ENCODE measurements around the gene PHACTR2. TPM values are rescaled to one million over a fixed set of nuclear protein-coding genes. Genes with fewer than 3 reads are reported as not detected.
"Not testable (repeated sequence)": the region's sequence is repeated elsewhere in the genome, so short reads cannot be mapped to it uniquely, and the experiment has no call there.

Gene PHACTR2
- total and polyA plus RNA-seq, 8 donors: 3.0 to 126 (median 33.9) TPM

DNA sequence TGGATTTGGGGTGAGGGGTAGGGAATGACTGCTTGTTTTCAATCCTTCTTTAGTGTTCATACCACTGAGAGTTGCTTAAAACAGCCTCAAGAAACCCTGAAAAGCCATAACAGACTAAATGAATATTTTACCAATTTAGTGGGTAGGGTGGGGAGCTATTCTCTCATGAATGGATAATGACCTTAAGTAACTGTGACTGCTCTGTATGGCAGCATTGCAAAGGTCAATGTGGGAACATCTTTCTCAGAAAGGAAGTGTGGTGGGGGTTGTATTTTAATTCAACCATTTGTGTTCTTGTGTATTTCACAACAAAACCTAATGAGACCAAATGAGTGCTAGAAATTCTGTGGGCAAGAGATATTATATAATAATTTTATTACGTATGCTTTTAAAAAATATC is 55.7 kb downstream of the PHACTR2 start:
- 84 to 100% (median 93%) methylated on average over 1 of the region's 1 CpG for WGBS, 5 donors

GRCh38 chr6:143734641-143735063 is 56.9 kb downstream of the PHACTR2 start:
- peak overlapping the region in 1 of 5 donors; percentile 43 for H3K27ac ChIP-seq
- DNase-seq: peak in 1 of 2 donors; percentile 30
- intact Hi-C loops (cut with DNase I; ENCODE audit: low total_unique reads): no loop called here
- no peak overlapping the region for H3K4me3 ChIP-seq
- H3K4me1 ChIP-seq: peaks cover 4 to 50% (median 29%) of the 10 kb centered on the region in 4 donors
- H3K27me3 ChIP-seq: no peaks in the 10 kb centered on the region
- TF ChIP-seq POLR2AphosphoS5 (IDR thresholded peaks at IDR 0.05) (no peak), POLR2A (IDR thresholded peaks at IDR 0.05) (no peak), EP300 (IDR thresholded peaks at IDR 0.05) (no peak)
- TF ChIP-seq, protein P1, sequence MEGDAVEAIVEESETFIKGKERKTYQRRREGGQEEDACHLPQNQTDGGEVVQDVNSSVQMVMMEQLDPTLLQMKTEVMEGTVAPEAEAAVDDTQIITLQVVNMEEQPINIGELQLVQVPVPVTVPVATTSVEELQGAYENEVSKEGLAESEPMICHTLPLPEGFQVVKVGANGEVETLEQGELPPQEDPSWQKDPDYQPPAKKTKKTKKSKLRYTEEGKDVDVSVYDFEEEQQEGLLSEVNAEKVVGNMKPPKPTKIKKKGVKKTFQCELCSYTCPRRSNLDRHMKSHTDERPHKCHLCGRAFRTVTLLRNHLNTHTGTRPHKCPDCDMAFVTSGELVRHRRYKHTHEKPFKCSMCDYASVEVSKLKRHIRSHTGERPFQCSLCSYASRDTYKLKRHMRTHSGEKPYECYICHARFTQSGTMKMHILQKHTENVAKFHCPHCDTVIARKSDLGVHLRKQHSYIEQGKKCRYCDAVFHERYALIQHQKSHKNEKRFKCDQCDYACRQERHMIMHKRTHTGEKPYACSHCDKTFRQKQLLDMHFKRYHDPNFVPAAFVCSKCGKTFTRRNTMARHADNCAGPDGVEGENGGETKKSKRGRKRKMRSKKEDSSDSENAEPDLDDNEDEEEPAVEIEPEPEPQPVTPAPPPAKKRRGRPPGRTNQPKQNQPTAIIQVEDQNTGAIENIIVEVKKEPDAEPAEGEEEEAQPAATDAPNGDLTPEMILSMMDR (IDR thresholded peaks at IDR 0.05): no peak
- WGBS, 5 donors: 5 to 16% (median 12%) methylated on average over 1 of the region's 1 CpG
- H3K9me3 ChIP-seq: no peaks in the 10 kb centered on the region
- H3K36me3 ChIP-seq: no peaks in the 10 kb centered on the region

More for the DNA sequence above, 55.7 kb downstream of the PHACTR2 start:
- H3K27ac ChIP-seq: no peak overlapping the region
- H3K36me3 ChIP-seq: no peaks in the 10 kb centered on the region
- DNase-seq: no peak
- H3K27me3 ChIP-seq: no peaks in the 10 kb centered on the region
- intact Hi-C loops (cut with DNase I; ENCODE audit: low total_unique reads): no loop called here
- H3K4me3 ChIP-seq: no peak overlapping the region
- no peaks in the 10 kb centered on the region for H3K9me3 ChIP-seq
- H3K4me1 ChIP-seq: peaks cover 4 to 48% (median 29%) of the 10 kb centered on the region in 4 donors
- TF ChIP-seq EP300 (IDR thresholded peaks at IDR 0.05) (no peak), POLR2A (IDR thresholded peaks at IDR 0.05) (no peak), POLR2AphosphoS5 (IDR thresholded peaks at IDR 0.05) (no peak)
- TF ChIP-seq, protein P1 (IDR thresholded peaks at IDR 0.05): no peak

- 89 to 96% (median 92%) methylated on average over 12 of the region's 12 CpGs for WGBS, 5 donors
Observed at GRCh38 chr6:143738072-143738690, 60.4 kb downstream of the PHACTR2 start.

DNA sequence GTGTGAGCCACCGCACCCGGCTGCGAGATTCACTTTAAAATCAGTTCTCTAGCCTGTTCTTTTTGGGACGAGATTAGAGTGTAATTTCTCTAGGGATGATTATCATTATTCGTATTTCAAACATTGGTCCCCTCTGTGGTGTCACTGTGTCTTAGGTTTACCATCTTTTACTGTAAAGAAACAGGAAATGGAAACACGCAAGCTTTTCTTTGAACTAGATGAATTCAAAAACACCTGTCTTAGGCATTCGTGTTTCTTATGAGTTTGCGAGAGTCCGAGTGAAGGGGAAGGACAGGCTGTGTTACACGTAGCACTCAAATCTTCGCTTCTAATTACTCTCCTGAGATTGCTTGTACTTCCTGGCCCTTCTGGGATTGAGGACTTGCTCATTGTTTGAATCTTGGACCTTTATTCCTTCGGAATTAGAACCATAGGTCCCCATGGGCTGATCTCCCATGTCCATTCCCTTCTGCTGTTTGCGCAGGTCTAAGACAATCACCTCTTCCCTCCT is 61.6 kb downstream of the PHACTR2 start:
- TF ChIP-seq, protein P1 (IDR thresholded peaks at IDR 0.05): no peak
- no peak for TF ChIP-seq EP300 (IDR thresholded peaks at IDR 0.05)
- TF ChIP-seq POLR2A (IDR thresholded peaks at IDR 0.05): no peak
- no peak for TF ChIP-seq POLR2AphosphoS5 (IDR thresholded peaks at IDR 0.05)
- no peaks in the 10 kb centered on the region for H3K9me3 ChIP-seq
- DNase-seq: no peak
- H3K27ac ChIP-seq: no peak overlapping the region
- no peak overlapping the region for H3K4me3 ChIP-seq
- no peaks in the 10 kb centered on the region for H3K27me3 ChIP-seq
- intact Hi-C loops (cut with DNase I; ENCODE audit: low total_unique reads): no loop called here
- 86 to 92% (median 92%) methylated on average over 13 of the region's 13 CpGs for WGBS, 5 donors
- H3K36me3 ChIP-seq: no peaks in the 10 kb centered on the region
- peaks cover 17 to 52% (median 34%) of the 10 kb centered on the region in 4 donors for H3K4me1 ChIP-seq

More at GRCh38 chr6:143738072-143738690, 60.4 kb downstream of the PHACTR2 start:
- peaks cover 9 to 52% (median 29%) of the 10 kb centered on the region in 4 donors for H3K4me1 ChIP-seq
- intact Hi-C loops (cut with DNase I; ENCODE audit: low total_unique reads); DNase-seq; H3K27me3 ChIP-seq; H3K36me3 ChIP-seq; H3K4me3 ChIP-seq; H3K27ac ChIP-seq; H3K9me3 ChIP-seq: not testable (repeated sequence)

DNA sequence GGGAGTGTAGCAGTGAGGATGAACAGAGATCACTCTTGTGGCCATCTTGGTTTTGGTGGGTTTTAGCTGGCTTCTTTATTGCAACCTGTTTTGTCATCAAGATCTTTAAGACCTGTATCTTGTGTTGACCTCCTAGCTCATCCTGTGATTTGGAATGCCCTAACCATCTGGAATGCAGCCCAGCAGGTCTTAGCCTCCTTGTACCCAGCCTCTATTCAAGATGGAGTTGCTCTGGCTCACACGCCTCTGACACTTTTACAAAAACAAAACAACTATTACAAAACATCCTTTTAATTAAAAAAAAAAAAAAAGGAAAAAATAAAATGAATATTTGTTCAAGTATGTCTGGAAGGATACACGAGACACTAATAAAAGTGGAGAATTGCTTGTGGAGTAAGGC is 62.4 kb downstream of the PHACTR2 start:
- intact Hi-C loops (cut with DNase I; ENCODE audit: low total_unique reads): no loop called here
- Histone ChIP-seq H3K4me3 (no peak overlapping the region), H3K36me3 (no peaks in the 10 kb centered on the region), H3K27me3 (no peaks in the 10 kb centered on the region), H3K9me3 (no peaks in the 10 kb centered on the region), H3K4me1 (peaks cover 25 to 52% (median 34%) of the 10 kb centered on the region in 4 donors), H3K27ac (no peak overlapping the region)
- 96 to 99% (median 98%) methylated on average over 2 of the region's 2 CpGs for WGBS, 5 donors
- no peak for TF ChIP-seq POLR2A (IDR thresholded peaks at IDR 0.05)
- DNase-seq: no peak
